Smooth muscle cell (in vitro differentiated cells): Measurements from ENCODE around the gene SLC7A1. TPM values are rescaled to one million over a fixed set of nuclear protein-coding genes. Genes with fewer than 3 reads are reported as not detected.

ENCODE experiments used
- DNase-seq: peaks from one replicate; lab custom pipeline; 2025; ENCODE audit not compliant: unreplicated experiment; lab: John Stamatoyannopoulos, UW
- H2AFZ ChIP-seq: fragments of 200-600 bp; sonication (generic); 2 replicates; pipeline ENCODE4 v1.6.0; 2016; ENCODE audit warnings: antibody characterized with exemption, low read depth, mild to moderate bottlenecking
- H3F3A ChIP-seq: fragments of 200-600 bp; sonication (generic); 2 replicates; pipeline ENCODE4 v1.6.0; 2017; ENCODE audit warnings: antibody characterized with exemption, low read depth
- H3K27ac ChIP-seq: fragments of 200-600 bp; sonication (generic); 2 replicates; pipeline ENCODE4 v1.5.1; 2016; ENCODE audit warnings: low read depth, mild to moderate bottlenecking
- H3K27me3 ChIP-seq: fragments of 200-600 bp; sonication (generic); 2 replicates; pipeline ENCODE4 v1.6.1; 2016; ENCODE audit warnings: low read depth, mild to moderate bottlenecking
- H3K36me3 ChIP-seq: fragments of 200-600 bp; sonication (generic); 2 replicates; pipeline ENCODE4 v1.5.1; 2016; ENCODE audit warnings: low read depth
- H3K4me1 ChIP-seq: fragments of 200-600 bp; sonication (generic); 2 replicates; pipeline ENCODE4 v1.5.1; 2016; ENCODE audit warnings: low read depth
- H3K4me2 ChIP-seq: fragments of 200-600 bp; sonication (generic); 2 replicates; pipeline ENCODE4 v1.6.0; 2016; ENCODE audit warnings: mild to moderate bottlenecking
- H3K4me3 ChIP-seq: fragments of 200-600 bp; sonication (generic); 2 replicates; pipeline ENCODE4 v1.5.1; 2016; ENCODE audit warnings: mild to moderate bottlenecking
- H3K79me2 ChIP-seq: fragments of 200-600 bp; sonication (generic); 2 replicates; pipeline ENCODE4 v1.6.0; 2016; ENCODE audit warnings: low read depth, mild to moderate bottlenecking
- H3K9ac ChIP-seq: fragments of 200-600 bp; sonication (generic); 2 replicates; pipeline ENCODE4 v1.6.0; 2016; ENCODE audit warnings: low read depth
- H3K9me3 ChIP-seq: fragments of 200-600 bp; sonication (generic); replicated peaks from 2 replicates; pipeline ENCODE4 v1.5.1; 2016; ENCODE audit warnings: low read depth
- H4K20me1 ChIP-seq: fragments of 200-600 bp; sonication (generic); 2 replicates; pipeline ENCODE4 v1.6.0; 2016; ENCODE audit warnings: low read depth
- WGBS: methylation state at CpG from one replicate; pipeline ENCODE4 v1.1.7; 2016; ENCODE audit warnings: low lambda C conversion rate; 5-methylcytosine and 5-hydroxymethylcytosine counted together
- polyA plus RNA-seq: library from polyadenylated mRNA; unstranded; fragments of >200 nt; fragmentation: Nextera tagmentation; extraction: Ambion mirVana; gene quantifications from 2 replicates; pipeline ENCODE4 v1.2.1, GENCODE V29; 2016
- total RNA-seq: library from RNA; depleted of rRNA; stranded (reverse); fragments of >200 nt; gene quantifications from 2 replicates; pipeline ENCODE4 v1.2.3, GENCODE V29; 2014
- TF ChIP-seq, protein P1 (sequence below): fragments of 200-600 bp; sonication (generic); IDR thresholded peaks from 2 replicates; pipeline ENCODE4 v1.5.1; 2017; ENCODE audit warnings: borderline replicate concordance, mild to moderate bottlenecking, antibody characterized with exemption; ENCODE audit not compliant: insufficient read depth, poor library complexity, severe bottlenecking

SLC7A1 gene
- total and polyA plus RNA-seq, 2 experiments from 2014 or later: 7.9 to 36.6 TPM

DNA sequence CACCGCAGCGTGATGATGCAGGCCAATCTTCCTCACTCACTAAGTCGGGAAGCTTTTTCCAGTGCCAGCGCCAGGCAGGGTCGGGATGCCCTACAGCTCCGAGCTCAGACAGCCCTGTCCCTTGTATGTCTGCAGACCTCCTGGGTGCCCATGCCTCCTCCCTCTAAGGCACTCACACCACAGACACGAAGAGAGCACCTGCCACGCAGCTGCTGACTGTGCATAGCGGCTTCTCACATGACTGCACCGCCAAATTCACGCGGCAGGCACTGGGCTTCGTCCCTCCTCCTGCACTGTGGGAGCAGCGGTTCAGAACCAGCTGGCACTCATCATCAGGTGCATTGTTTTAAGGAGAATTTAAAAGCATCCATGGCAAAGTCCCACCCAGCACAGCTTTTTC, 88.1 kb downstream of the SLC7A1 start:
- no peaks in the 10 kb centered on the region for H3K27me3 ChIP-seq
- no peaks in the 10 kb centered on the region for H3K36me3 ChIP-seq
- H3K4me2 ChIP-seq: no peak overlapping the region
- no peaks in the 10 kb centered on the region for H3K79me2 ChIP-seq
- DNase-seq: no peak
- 89% methylated on average over 14 of the region's 14 CpGs for WGBS
- H3K4me3 ChIP-seq: no peak overlapping the region
- no peaks in the 10 kb centered on the region for H3K4me1 ChIP-seq
- H3K9me3 ChIP-seq: no peaks in the 10 kb centered on the region
- no peak overlapping the region for H3K27ac ChIP-seq
- H3K9ac ChIP-seq: no peak overlapping the region
- H3F3A ChIP-seq: no peaks in the 10 kb centered on the region
- TF ChIP-seq, protein P1, sequence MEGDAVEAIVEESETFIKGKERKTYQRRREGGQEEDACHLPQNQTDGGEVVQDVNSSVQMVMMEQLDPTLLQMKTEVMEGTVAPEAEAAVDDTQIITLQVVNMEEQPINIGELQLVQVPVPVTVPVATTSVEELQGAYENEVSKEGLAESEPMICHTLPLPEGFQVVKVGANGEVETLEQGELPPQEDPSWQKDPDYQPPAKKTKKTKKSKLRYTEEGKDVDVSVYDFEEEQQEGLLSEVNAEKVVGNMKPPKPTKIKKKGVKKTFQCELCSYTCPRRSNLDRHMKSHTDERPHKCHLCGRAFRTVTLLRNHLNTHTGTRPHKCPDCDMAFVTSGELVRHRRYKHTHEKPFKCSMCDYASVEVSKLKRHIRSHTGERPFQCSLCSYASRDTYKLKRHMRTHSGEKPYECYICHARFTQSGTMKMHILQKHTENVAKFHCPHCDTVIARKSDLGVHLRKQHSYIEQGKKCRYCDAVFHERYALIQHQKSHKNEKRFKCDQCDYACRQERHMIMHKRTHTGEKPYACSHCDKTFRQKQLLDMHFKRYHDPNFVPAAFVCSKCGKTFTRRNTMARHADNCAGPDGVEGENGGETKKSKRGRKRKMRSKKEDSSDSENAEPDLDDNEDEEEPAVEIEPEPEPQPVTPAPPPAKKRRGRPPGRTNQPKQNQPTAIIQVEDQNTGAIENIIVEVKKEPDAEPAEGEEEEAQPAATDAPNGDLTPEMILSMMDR: no peak
- H2AFZ ChIP-seq: no peak overlapping the region
- peaks cover 4% of the 10 kb centered on the region for H4K20me1 ChIP-seq

DNA sequence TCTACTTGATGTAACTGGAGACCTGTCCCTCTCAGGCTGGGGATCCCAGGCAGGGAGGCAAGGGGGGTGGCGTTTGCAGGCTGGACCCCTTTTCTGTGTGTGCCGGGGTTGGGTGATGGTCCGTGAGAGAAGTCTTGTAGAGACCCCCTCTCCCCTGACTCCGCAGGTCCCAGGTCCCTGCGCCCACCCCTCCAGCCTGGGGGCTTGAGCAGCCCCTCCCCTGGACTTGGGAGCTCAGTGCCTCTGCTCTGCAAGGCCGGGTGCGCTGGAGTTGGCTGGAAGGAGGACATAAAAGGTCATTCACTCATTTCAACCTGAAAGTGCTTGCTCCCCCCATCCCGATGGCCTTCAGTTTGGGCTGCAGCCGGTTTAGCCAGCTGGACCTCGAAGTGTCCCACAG, 89.5 kb downstream of the SLC7A1 start:
- Histone ChIP-seq H3K36me3 (no peaks in the 10 kb centered on the region), H3K27me3 (no peaks in the 10 kb centered on the region), H3K4me3 (no peak overlapping the region), H3K4me1 (no peaks in the 10 kb centered on the region), H3K9ac (no peak overlapping the region), H3K79me2 (no peaks in the 10 kb centered on the region), H3F3A (no peaks in the 10 kb centered on the region), H2AFZ (no peak overlapping the region), H4K20me1 (peaks cover 4% of the 10 kb centered on the region), H3K9me3 (no peaks in the 10 kb centered on the region), H3K27ac (no peak overlapping the region), H3K4me2 (no peak overlapping the region)
- WGBS: 95% methylated on average over 10 of the region's 10 CpGs
- DNase-seq: no peak
- TF ChIP-seq, protein P1: no peak

- no peak overlapping the region for H3K27ac ChIP-seq
- TF ChIP-seq, protein P1: no peak
- H3K4me1 ChIP-seq: no peaks in the 10 kb centered on the region
- no peaks in the 10 kb centered on the region for H3K36me3 ChIP-seq
- no peak overlapping the region for H3K4me3 ChIP-seq
- DNase-seq: no peak
- no peak overlapping the region for H3K4me2 ChIP-seq
- H4K20me1 ChIP-seq: peaks cover 4% of the 10 kb centered on the region
- no peaks in the 10 kb centered on the region for H3F3A ChIP-seq
- no peak overlapping the region for H2AFZ ChIP-seq
- H3K79me2 ChIP-seq: no peaks in the 10 kb centered on the region
- 84% methylated on average over 17 of the region's 17 CpGs for whole genome bisulfite sequencing
- no peaks in the 10 kb centered on the region for H3K27me3 ChIP-seq
- H3K9me3 ChIP-seq: no peaks in the 10 kb centered on the region
- H3K9ac ChIP-seq: no peak overlapping the region
These were observed 90.0 kb downstream of the SLC7A1 start for GRCh38 chr13:29505511-29505910.

DNA sequence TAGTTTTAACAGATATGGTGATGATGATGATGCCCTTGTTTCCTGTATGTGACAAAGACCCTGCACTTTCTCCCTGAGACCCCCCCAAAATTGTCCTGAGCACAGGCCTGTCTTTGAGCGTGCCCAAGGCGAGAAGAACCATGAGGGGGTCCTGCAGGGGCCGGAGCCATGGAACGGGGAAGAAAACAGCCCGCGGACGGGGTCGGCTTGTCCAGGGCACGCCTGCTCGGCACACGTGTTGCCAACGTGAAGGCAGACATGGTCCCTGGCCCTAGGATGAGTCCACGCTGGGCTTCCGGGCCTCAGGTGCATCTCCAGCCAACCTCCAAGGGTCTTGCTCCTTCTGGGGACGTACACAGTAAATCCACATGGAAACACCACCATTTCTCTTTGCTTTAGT, 90.8 kb downstream of the SLC7A1 start:
- peaks cover 4% of the 10 kb centered on the region for H4K20me1 ChIP-seq
- H3K27ac ChIP-seq: no peak overlapping the region
- H3F3A ChIP-seq: no peaks in the 10 kb centered on the region
- H3K4me1 ChIP-seq: no peaks in the 10 kb centered on the region
- no peak overlapping the region for H3K4me2 ChIP-seq
- TF ChIP-seq, protein P1: no peak
- WGBS: 97% methylated on average over 15 of the region's 15 CpGs
- DNase-seq: no peak
- no peak overlapping the region for H3K4me3 ChIP-seq
- no peaks in the 10 kb centered on the region for H3K9me3 ChIP-seq
- H3K79me2 ChIP-seq: no peaks in the 10 kb centered on the region
- no peaks in the 10 kb centered on the region for H3K36me3 ChIP-seq
- H3K9ac ChIP-seq: no peak overlapping the region
- H2AFZ ChIP-seq: no peak overlapping the region
- H3K27me3 ChIP-seq: no peaks in the 10 kb centered on the region
